GM12864 (cell line): ENCODE data around the gene CRACDL.

Source experiments
- DNase-seq: peaks from one replicate; pipeline ENCODE4 v3.0.0-alpha.2; 2011; ENCODE audit warnings: low read depth
- H3K4me3 ChIP-seq: 2 replicates; pipeline ENCODE4 v1.5.1; 2011; ENCODE audit warnings: mild to moderate bottlenecking, low read depth, low read length, control low read depth
- TF ChIP-seq, protein P1 (sequence below): IDR thresholded peaks from 2 replicates; pipeline ENCODE4 v1.5.1; 2011; ENCODE audit warnings: low read depth, mild to moderate bottlenecking, moderate library complexity, low read length, control low read depth, inconsistent platforms; ENCODE audit errors: missing control alignments

CRACDL gene

DNA sequence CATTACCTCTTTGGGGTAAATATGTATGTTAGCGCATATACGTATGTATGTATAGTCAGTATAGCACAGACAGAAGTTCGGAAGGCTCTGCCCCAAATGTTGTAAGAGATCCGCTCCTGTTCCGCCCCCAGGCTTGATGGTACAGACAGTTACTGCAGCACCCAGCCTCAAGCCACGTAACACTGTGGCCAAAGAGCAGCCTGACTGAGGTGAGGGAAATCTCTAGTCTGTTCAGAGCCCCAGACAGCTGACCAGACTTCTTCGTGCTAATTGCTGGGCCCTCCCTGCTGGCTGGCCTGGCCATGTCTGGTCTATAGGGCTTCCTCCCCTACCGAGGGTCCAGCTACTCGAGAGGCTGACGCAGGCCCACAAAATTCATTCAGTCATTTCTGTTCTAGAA, 7.8 kb downstream of the CRACDL start:
- H3K4me3 ChIP-seq, result no peak overlapping the region
- TF ChIP-seq, protein P1, sequence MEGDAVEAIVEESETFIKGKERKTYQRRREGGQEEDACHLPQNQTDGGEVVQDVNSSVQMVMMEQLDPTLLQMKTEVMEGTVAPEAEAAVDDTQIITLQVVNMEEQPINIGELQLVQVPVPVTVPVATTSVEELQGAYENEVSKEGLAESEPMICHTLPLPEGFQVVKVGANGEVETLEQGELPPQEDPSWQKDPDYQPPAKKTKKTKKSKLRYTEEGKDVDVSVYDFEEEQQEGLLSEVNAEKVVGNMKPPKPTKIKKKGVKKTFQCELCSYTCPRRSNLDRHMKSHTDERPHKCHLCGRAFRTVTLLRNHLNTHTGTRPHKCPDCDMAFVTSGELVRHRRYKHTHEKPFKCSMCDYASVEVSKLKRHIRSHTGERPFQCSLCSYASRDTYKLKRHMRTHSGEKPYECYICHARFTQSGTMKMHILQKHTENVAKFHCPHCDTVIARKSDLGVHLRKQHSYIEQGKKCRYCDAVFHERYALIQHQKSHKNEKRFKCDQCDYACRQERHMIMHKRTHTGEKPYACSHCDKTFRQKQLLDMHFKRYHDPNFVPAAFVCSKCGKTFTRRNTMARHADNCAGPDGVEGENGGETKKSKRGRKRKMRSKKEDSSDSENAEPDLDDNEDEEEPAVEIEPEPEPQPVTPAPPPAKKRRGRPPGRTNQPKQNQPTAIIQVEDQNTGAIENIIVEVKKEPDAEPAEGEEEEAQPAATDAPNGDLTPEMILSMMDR, result no peak
- no peak for DNase-seq

DNA sequence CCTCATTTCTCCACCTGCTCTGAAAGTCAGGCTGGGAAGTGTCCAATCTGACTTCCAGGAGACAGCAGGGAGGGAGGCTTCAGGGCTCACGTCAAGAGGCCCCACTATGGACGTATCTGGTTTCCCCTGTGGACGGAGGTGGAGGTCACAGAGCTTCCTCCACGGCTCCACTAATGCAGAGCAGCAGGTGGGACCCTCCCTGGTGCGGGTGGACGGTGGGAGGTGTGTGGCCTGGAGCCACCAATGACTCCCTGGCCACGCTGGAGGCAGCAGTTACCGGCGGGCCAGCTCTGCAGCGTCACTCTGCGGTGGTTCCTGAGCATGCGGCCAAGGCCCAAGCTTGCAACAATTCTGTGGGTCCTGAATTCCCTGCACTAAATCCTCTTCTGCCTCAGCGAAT, 9.0 kb downstream of the CRACDL start:
- no peak for DNase-seq
- no peak overlapping the region for H3K4me3 ChIP-seq
- TF ChIP-seq, protein P1, result no peak

DNA sequence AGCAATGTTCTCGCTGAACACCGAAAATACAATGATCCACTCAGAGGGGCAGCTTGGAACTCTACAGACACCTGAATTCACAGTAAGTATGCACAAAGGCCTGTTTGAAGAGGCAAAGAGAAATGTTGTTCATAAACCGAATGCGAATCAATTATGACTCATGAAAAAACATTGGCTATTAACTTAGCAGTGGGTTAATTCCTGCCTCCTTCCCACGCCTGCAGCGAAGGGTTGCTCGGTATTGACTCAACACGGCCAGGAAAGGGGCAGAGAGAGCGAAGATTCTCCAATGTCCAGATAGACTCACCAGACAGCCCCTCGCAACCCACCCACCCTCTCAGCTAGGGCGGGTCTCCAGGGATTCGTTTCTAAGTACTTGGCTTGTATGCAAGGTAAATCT, 9.4 kb downstream of the CRACDL start:
- DNase-seq, result no peak
- no peak overlapping the region for H3K4me3 ChIP-seq
- TF ChIP-seq, protein P1, result no peak

DNA sequence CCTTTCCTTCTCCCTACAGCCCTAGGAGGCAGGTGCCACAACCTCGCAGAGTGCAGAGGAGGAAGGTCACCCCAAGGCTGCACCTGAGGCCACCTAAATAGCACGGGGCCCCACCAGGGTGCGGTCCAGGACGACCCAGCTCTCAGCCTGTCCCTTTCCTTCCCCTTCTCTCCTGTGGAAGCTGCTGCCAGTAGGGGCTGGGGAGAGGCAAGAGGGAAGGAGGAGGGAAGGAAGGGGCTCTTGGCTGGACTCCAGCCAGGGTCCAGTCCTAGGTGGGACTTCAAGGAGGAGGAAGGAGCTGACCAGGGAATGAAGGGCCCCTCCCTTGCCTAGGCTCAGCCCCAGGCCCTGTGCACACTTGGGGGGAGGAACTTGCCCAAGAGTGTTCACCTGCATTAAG, 11.1 kb downstream of the CRACDL start:
- no peak overlapping the region for H3K4me3 ChIP-seq
- TF ChIP-seq, protein P1, result no peak
- no peak for DNase-seq

DNA sequence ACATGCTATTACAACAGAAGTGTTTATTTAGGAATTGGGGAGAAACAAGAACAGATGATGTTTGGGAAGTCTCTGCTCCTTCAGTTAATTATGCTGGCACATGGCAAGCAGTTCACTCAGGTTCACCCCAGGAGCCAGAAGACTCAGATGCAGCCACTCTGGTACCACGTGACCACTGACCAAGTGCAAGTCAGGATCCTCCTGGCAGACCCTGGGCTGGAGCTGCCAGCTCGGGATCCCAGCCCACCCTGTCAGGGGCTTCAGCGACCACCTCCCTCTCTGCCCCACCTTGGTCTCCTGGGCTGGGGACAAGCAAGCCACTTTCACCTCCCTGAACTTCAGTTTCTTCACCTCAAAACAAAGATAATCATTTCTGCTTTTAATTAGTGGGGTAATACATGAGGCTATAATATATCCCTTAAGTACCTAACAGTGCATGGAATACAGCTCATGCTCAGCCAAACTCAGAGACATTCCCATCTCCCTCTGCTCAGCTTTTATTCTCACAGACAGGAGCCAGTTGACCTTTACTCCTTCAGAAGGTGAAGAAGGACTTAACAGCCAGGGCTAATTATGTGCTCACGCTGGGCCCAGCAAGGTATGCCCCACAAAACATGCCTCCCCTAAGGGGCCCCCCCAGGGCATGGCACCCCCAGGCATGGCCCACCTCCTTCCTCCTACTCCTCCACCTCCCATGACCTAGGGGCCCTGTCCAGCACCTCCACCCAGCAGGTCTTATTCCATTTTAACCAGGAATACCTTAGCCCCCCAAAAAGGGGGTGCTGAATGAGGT, 11.8 kb downstream of the CRACDL start:
- no peak for DNase-seq
- TF ChIP-seq, protein P1, result no peak
- H3K4me3 ChIP-seq, result no peak overlapping the region

DNA sequence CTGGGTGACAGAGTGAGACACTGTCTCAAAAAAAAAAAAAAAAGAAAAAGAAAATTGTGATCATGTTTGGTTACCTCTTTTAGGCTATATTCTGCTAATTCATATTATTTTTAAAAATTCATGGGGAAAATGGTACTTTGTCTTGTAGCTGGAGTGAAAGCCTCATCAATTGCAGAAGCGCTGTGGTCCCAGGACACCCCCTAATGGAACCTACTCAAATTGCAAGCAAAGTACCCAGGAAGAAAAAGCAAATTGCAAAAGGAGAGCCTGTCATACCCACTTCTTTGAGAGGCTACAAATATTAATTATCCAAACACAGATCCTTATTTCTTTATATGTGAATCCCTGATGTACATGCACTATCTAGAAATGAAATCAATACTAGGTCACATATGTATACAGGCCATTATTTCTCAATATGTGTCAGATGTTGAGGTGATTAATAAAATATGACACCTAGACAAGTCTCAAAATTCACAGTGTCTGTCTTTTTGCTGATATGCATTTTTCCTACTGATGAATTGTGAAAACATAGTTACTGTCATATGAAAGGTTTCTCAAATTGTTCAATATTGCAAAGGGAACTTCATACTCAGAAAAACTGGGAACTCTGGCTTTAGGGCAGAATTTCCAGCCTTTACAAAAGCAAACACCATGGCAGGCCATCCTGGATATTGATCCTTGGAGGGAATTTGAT, 12.6 kb downstream of the CRACDL start:
- TF ChIP-seq, protein P1, result peak; percentile 34
- H3K4me3 ChIP-seq, result no peak overlapping the region
- no peak for DNase-seq
